Right ventricle myocardium superior (tissue), 1 donor: ENCODE results near the gene NOS2. TPM values are rescaled to one million over a fixed set of nuclear protein-coding genes. Genes with fewer than 3 reads are reported as not detected.
A peak's percentile ranks its signal among the peaks of the same experiment; 100 is the strongest.
"Not testable (repeated sequence)": the region's sequence is repeated elsewhere in the genome, so short reads cannot be mapped to it uniquely, and the experiment has no call there.

Experiments used
- ATAC-seq: fragments of 200-7000 bp; cut with Tn5 transposase; one replicate; pipeline ENCODE4 v1.9.1; 2020; ENCODE audit warnings: mild to moderate bottlenecking; ENCODE audit not compliant: poor library complexity
- DNase-seq: peaks from one replicate; pipeline ENCODE4 v3.0.0-alpha.2; 2020
- intact Hi-C: fragments of 100-400 bp; cut with DNase I; formaldehyde crosslinking; loops from one replicate; pipeline ENCODE4 v1.11.2; 2022
- total RNA-seq: library from RNA; stranded (reverse); fragmentation: NEBNext Ultra II Directional; extraction: Animal tissue kit (Norgen Biotek cat#: 25700); gene quantifications from one replicate; pipeline ENCODE4 v1.2.1, GENCODE V29; 2021
- donor health status: DM: no; HTN: yes; CAD: no; lungs with severe emphysema.

The NOS2 gene
- total RNA-seq, 1 donor from 2014 or later = 0.19 TPM

DNA sequence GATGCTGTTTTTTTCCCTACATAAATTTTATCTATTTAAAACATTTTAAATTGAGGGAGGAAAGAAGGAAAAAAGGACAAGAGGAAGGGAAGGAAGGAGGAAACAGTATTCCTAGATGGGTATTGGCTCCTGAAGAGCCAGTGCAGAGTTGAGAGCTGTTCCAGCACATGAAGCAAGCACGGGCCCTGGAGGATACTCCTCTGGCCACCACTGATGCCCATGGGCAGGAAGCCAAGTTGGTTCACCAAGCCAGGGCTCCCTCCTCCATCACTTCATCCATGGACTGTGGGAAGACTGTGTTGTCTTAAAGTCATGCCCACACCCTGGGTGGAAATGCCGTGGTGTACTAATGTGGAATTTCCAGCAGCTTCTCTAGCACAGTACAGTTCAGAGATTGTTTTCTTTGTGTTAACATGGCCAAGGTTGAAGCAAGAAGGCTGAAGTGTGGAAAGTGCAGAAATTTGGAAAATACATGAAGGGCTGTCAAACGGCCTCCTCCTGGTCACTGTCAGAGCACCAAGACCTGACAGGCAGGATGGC lies 23.9 kb upstream of the NOS2 start:
- intact Hi-C loops = no loop called here
- ATAC-seq (no peak), DNase-seq (no peak)

DNA sequence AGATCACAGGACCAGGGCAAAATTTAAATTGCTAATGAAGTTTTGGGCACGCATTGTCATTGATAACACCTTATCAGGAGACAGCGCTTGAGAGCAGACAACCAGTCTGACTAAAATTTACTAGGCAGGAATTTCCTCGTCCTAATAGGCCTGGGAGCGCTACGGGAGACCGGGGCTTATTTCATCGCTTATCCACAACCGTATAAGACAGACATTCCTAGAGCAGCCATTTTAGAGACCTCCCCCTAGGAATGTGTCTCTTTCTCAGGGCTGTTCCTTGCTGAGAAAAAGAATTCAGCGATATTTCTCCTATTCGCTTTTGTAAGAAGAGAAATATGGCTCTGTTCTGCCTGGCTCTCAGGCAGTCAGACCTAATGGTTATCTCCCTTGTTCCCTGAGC lies 21.8 kb upstream of the NOS2 start:
- DNase-seq, ATAC-seq, intact Hi-C loops: not testable (repeated sequence)

DNA sequence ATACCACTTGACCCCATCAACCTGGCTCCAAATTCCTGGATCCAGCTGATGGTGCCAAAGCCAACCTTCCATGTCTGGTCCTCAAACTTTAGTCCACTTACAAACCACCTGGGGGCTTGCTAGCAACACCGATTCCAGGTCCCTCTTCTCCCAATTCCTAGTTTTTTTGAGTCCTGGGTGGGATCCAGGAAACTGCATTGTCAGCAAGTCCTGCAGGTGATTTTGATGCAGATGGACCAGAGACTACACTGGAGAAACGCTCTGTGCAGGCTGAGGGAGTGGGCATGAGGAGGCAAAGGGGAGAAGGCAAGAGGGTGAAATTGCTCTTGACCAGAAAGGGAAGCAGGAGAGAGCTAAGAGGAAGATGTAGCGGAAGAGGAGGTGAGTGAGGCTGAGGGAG lies 21.0 kb upstream of the NOS2 start:
- DNase-seq = no peak
- no peak for ATAC-seq
- intact Hi-C loops = no loop called here

DNA sequence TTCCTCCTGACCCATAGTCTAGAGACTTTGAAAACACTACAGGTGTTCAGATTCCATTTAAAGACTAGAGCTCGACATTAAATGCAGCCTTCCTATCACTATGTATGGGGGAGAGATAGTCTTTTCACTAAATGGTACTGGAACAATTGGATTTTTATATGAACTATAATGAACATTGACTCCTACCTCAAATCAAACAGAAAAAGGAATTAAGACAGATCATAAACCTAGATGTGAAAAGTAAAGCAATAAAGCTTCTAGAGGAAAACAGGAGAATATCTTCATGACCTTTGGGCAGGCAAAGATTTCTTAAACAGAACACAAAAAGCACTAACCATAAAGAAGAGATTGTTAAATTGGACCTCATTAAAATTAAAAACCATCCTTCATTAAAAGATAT lies 18.8 kb upstream of the NOS2 start:
- DNase-seq = no peak
- ATAC-seq = no peak
- intact Hi-C loops = loop anchor here (10.0 kb wide), 1 partner anchor 64 kb away; no protein-coding TSS in a partner anchor

DNA sequence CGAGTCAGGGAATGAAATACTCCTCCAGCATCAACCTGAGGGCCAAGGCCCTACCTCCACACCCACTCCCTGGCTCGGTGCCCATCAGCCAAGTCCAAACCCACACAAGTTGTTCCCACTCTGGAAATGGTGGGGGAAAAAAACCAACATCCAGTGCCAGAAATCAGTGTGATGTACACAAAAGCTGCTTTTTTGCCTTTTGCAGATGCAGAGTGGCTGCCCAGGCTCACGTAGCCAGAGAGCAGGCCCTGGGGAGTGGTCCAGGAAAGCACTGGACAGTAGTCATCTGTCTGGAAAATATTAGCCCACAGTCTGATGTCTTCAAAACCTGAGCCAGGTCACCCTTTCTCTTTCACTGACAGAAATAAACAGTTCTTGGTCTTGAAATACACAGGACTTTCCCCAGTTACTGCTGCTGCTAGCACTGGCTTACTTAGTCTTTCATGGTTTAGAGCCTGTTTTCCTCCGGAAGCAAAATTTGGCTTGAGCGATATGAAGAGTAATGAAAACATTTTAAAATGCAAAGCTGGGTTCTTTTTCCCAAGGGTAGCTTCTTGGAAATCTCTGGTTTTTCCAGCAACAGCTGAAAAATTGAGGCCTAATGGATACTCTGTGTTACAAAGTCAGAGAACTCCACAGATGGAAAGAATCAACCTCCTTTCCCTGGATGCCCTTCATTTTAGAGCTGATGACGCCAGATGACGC lies 18.2 kb upstream of the NOS2 start:
- DNase-seq = peak; percentile 53
- intact Hi-C loops = loop anchor here (10.0 kb wide), 1 partner anchor 64 kb away; no protein-coding TSS in a partner anchor
- peak; percentile 79 for ATAC-seq

DNA sequence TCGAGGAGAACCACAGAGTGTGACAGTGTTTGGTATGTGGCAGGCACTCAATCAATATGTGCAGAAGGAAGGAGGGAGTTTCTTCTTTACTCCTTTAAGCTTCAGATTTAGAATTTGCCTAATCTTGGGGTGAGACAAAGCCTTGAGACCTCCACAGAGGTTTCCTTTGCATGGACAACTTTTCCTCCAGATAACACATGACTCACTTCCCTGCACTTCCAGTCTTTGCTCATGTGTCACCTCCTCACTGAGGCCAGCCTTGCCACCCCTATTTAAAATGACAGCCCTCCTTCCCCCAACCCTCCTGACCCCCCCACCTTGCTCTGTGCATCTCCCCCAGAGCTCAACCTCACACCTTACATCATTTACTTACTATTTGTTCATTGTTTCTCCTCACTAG lies 17.4 kb upstream of the NOS2 start:
- intact Hi-C loops = loop anchor here (10.0 kb wide), 1 partner anchor 63 kb away; no protein-coding TSS in a partner anchor
- ATAC-seq = peak; percentile 16
- DNase-seq = no peak

DNA sequence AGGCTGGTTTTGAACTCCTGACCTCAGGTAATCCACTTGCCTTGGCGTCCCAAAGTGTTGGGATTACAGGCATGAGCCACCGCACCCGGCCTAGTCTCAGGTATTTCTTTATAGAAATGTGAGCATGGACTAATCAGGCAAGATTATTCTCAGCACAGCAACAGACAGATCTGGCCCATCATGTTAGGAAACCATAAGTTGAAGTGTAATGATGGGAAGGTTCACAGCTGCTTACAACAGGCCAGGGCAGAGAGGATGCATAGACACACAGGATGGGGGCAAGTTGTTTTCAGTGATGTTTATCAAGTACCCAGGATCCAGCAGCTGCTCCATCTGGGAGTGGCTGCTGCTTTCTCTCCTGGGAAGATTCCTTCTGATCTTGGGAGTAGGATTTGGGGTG lies 16.6 kb upstream of the NOS2 start:
- no peak for ATAC-seq
- intact Hi-C loops = loop anchor here (10.0 kb wide), 1 partner anchor 62 kb away; no protein-coding TSS in a partner anchor
- no peak for DNase-seq

DNA sequence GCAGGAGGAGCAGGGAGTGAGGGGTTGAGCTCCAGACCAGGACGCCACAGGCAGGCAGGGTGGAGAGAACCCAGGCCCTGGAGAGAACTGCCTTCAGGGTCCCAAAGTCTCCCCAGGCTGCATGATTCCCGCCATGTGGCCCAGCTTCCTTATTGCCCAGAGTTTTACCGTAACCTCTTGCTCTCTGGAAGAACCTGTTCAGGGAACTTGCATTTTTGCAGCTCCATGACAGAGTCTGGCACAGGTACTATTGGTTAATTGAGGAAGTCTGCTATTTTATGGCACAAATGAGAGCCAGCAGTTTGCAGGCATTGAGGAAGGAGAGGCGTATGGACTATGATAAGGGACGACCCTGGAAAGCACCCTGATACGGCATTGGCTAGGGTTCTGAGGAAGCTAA lies 11.6 kb upstream of the NOS2 start:
- no peak for ATAC-seq
- intact Hi-C loops = loop anchor here (10.0 kb wide), 1 partner anchor 57 kb away; no protein-coding TSS in a partner anchor
- DNase-seq = no peak

DNA sequence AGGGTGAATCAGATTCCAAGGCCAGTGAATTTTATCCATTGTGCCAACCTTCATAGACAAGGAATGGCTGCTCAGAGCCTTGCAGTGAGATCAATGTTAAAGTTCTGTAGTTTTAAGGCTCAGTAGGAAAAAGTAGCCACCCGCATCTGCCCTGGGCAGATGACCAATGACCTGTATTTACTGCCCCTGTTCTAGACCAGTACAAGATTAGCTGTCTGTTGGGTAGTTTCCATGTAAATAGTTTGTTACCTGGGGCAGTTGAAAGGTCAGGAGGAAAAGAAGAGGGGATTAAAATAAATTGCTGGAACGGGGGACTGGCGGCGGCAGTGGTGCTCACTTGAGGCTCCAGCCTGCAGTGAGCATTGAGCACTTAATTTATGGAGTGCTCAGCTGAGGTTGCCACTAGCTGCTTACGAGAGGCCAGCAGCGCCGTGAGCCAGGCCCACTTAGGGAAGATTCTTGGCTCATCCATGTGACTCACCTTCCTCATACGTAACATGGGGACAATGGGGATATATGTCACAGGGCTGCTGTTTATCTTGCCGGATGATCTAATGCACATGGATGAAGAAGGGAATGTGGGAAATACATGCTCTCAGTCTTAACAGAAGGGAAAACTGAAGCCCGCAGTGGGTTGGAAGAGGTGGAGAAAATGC lies 10.7 kb upstream of the NOS2 start:
- intact Hi-C loops = loop anchor here (10.0 kb wide), 1 partner anchor 56 kb away; no protein-coding TSS in a partner anchor
- DNase-seq = no peak
- ATAC-seq = no peak

DNA sequence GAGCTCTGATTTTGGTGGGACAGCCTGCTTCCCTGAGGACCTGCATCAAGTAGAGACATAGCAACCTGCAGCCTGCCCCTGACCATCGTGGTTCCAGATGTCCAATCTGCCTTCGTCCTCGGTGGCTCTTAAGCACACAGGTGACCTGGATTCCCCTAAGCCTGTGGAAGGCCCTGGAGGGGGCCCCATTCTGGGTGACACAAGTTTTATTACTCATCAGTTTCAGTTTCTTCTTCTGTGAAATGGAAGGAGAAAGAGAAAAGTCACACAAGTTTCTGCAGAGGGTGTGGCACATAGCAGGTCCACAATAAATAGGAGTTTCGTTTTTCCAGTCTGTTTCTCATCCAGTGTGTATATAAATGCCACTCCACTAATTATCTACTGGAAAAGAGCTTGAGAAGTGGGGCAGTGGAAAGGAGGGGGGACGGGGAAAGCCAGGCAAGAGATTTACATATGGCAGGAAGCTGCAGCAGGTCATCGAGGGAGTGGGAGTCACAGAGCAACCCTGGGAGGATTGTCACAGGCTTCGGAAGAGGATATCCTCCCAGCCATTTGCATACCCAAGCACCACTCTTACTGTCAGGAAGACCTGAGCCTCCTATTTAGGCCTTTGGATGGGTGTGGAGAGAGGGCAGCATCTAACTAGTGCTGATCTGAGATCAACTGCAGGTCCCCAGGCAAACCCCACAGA lies 10.0 kb upstream of the NOS2 start:
- ATAC-seq = no peak
- no peak for DNase-seq
- intact Hi-C loops = loop anchor here (10.0 kb wide), 1 partner anchor 56 kb away; no protein-coding TSS in a partner anchor

DNA sequence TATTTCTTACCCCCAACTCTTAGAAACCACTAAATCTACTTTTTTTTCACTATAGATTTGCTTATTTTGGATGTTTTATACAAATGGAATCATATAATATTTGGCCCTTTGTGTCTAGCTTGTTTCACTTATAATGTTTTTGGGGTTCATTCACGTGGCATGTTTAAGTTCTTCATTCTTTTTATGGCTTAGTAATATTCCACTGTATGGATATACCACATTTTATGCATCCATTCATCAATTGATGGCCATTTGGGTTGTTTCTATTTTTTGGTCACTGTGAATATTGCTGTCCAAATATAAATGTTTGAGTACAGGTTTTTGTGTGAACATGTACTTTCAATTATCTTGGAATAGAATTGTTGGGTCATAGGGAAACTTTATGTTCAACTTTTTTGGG lies 9.2 kb upstream of the NOS2 start:
- ATAC-seq = no peak
- intact Hi-C loops = no loop called here

DNA sequence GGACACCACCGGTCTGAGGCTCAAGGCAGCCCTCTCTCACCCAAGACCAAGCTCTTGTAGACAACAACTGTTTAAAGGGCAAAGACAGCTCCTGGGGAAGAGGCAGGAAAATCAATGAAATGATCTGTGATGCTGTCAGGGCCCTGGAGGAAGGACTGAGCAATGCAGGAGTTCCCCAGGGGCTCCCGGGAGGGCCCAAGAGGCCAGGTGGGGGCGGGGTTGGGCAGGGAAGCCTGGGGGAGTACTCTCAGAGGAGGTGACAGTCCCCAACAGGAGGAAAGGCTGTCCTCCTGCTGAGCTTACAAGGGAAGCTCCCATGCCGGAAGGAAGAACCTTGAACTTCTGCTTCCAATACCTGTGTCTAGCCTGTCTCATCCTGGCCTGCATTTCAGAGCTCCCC lies 8.3 kb upstream of the NOS2 start:
- DNase-seq (no peak), ATAC-seq (no peak)
- intact Hi-C loops = no loop called here

More for the DNA sequence above, 9.2 kb upstream of the NOS2 start:
- no peak for DNase-seq

DNA sequence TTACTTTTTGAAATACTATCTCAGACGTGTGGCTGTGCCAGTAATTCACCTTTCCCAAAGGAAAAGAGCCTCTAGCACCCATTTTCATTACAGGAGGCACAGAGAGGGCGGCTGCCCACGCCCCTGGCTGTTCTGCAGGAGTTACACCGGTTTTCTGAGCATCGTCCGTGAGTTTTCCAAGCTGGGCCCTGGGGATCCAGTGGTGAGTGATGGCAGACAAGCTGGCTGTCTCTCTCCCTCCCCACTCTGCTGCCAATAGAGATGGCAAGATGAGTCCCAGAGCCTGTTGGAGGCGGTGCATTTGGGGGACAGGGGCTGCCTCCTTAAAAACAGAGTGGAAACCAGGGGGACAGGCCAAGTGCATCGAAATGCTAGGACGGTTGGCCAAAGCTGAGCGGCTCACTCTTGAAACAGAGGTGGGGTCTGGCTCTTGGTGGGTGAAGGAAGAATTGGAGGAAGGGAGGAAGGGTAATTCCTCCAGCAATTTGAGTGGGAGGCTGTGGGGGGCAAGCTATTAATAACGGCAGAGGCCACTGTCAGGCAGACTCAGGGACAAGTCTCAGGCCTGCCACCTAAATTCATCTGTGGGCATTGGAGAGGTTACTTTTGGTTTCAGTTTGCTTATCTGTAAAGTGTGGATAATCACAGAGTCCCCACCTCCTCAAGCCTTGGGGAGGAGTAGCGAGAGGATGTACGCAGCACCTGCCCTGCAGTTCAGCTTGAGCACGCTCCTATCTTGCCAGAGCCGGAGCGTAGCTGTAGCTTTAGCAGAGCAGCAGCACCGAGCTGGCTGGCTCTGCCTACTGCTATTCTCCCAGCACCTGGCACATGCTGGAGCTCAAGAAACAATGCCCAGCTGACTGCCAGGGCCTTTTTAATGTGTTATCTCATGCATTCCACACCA lies 7.5 kb upstream of the NOS2 start:
- intact Hi-C loops = no loop called here
- ATAC-seq = peak; percentile 39
- DNase-seq = no peak

DNA sequence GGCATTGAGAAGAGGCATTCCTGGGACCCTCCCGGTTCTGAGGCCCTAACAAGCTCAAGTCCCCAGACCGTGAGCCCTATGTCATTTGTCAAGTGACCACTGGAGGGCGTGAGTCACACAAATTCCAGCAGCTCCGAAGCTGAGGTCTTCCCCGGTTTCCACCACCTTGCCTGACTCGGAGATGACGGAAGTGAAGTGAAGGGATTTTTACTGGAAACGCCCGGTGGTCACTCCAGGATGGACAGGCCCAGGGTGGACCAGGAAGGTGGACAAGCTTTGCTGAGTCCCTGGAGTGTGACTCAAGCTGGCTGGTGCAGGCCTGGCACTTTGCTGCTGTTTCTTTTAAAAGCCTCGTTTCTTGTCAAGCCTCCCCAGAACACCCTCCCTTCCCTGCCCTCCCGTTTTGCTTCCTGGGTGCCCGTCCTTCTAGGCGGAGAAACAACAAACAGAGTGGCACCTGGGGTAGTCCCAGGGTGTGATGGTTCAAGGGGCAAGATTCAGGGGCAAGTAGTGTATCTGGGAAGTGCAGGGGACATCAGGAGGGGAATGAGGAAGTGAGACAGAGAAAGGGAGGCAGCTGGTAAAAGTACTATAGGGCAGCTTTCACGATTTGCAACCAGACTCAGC lies 5.3 kb upstream of the NOS2 start:
- peak; percentile 81 for DNase-seq
- ATAC-seq = peak; percentile 96
- intact Hi-C loops = loop anchor here (2.0 kb wide), 1 partner anchor 75 kb away; no protein-coding TSS in a partner anchor

DNA sequence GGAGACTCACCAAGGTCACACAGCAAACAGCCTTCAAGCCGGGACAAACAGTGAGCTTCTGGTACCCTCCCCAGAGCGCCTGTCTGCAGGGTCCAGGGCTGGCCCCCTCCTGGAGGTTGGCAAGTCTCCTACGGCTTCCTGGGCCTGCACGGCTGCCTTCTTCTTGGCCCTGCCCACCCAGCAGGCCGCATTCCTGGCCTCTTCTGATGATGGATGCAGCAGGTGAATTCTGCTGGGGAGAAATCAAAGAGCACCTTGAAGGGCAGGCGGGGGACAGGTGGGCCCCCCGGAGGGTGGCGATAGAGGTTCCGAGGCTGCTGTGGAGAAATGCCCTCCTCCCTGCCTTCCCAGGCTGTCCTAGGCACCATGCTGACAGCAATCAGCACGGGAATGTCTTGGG lies 3.8 kb upstream of the NOS2 start:
- no peak for ATAC-seq
- intact Hi-C loops = loop anchor here (2.0 to 5.0 kb wide), 2 partner anchors 77 to 448 kb away; no protein-coding TSS in a partner anchor
- DNase-seq = no peak

DNA sequence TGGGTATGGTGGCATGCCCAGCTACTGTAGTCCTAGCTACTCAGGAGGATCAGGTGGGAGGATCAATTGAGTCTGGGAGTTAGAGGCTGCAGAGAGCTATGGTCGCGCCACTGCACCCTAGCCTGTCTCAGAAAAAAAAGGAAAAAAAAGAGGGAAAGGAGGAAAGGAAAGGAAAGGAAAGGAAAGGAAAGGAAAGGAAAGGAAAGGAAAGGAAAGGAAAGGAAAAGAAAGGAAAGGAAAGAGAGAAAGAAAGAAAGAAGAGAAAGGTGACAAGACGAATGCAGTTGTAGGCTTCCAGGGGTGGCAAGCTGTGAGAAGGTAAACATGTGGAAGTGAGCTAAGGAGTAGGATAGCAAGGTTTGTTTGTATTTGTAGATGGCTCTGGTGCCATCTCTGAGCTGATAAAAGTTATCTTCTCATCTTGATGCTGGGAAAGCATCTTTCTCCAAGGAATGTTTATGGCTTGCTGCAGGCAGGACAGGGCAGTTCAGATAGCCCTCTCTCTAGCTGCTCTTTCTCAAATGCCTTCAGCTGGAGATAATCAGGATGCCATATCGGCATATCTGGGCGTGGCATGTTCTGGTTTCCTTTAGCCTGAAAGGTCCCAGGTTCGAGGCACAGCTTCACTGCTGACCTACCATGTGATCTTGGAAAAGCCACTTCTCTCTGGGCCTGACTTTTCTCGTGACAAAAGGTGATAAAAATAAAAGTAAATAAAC lies 2.8 kb upstream of the NOS2 start:
- intact Hi-C loops = loop anchor here (5.0 kb wide), 1 partner anchor 449 kb away; no protein-coding TSS in a partner anchor
- ATAC-seq = no peak

DNA sequence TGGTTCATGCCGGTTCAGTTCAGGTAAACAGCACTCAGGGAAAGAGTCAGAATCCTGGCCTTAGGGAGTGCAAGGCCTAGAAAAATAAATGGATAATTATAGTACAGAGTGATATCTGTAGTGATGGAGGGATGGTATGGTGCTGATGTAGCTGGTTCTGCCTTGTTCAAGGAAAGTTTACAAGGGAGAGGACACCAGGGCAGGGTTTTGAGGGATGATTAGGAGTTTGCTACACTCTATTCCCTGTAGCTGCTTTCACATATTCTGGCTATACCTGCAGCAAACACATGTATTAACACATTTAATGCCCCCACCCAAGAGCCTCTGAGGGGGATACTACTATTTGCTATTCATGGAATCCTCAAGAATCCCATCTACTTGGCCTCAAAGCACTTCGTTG lies 1.7 kb upstream of the NOS2 start:
- intact Hi-C loops = loop anchor here (5.0 kb wide), 1 partner anchor 450 kb away; no protein-coding TSS in a partner anchor
- ATAC-seq = no peak

More for the DNA sequence above, 2.8 kb upstream of the NOS2 start:
- no peak for DNase-seq

More for the DNA sequence above, 1.7 kb upstream of the NOS2 start:
- no peak for DNase-seq
